Tongue (tissue), 2 donors: ENCODE data around the gene RDH14. TPM values are rescaled to one million over a fixed set of nuclear protein-coding genes. Genes with fewer than 3 reads are reported as not detected.

Source experiments
- DNase-seq: peaks from one replicate; pipeline ENCODE4 v3.0.0-alpha.2; 2015
- total RNA-seq: library from RNA; depleted of rRNA; stranded (reverse); fragments of >200 nt; gene quantifications from one replicate; pipeline ENCODE4 v1.2.3, GENCODE V29; 2014

The RDH14 gene
- total RNA-seq, 1 donor from 2014 or later: 37.8 TPM

DNA sequence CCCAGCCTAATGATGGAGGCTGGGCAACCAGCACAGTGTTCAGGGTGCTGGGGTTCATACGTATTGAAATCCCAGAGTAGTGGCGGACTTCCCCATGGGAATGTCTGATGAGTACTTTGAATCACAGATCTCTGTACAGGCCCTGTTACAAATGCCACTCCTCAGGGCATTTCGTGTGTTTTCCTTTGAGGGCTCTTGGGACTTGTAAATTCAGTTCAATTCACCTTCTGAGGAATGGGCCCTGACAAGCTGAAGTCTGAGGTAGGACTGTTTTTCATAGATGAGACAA is 288 bp upstream of the RDH14 start:
- DNase-seq: no peak

- no peak for DNase-seq
Measured at GRCh38 chr2:18559531-18560030, 872 bp downstream of the RDH14 start.

DNA sequence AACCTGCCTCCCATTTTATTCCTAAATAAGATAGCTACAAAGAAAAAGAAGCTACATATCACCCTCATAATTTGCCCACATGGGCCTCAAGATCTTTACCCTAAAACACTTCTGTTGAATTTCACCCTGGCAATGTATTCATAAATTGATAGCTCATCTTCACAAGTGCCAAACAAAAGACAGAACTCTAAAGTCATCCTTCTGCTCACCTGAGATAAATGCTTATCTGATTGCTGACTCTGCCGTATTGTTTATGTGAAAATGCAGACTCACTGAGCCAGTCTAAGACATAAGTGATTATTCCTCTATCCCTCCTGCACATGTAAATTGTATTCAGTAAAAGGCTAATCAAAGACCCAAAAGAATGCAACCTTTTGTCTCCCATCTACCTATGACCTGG is 2.0 kb downstream of the RDH14 start:
- DNase-seq: no peak

DNA sequence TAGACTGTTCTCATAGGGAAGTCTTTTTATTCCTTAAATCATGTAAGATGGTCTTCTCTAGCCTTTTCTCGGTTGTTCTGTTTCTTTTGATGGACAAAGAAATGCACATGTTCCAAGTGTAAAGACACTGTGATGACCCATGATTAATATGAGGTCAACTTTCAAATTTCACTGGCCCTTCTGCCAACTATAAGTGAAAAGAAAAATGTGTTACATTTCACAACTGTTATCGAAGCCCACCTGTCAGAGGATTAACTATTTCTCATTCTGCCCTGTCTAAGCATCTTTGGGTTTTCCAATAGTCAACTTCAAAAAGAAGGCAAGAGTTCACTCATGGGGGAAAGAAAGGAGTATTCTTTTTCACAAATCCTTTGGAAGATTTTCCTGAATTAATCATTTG is 3.3 kb downstream of the RDH14 start:
- no peak for DNase-seq

- no peak for DNase-seq
Measured at GRCh38 chr2:18552351-18553077, 7.9 kb downstream of the RDH14 start.

- DNase-seq: peak; percentile 44
Measured at GRCh38 chr2:18551623-18552022, 8.8 kb downstream of the RDH14 start.

DNA sequence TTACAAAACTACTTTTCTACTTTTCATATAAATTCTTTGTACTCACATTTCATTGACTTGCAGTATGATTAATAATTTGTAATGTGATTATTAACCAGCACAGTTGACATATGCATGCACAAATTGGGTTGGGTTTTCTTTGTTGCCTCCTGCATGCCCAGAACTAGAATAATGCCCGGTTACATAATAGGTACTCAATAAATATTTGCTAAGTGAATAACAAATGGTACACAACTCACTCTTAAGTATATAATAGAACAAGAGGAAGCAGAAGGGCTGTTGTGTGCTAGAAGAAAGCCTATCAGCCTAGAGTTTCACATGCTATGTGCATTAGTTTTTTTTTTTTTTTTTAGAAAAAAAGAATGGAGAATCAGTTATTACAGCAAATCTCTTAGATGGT is 9.3 kb downstream of the RDH14 start:
- DNase-seq: no peak

DNA sequence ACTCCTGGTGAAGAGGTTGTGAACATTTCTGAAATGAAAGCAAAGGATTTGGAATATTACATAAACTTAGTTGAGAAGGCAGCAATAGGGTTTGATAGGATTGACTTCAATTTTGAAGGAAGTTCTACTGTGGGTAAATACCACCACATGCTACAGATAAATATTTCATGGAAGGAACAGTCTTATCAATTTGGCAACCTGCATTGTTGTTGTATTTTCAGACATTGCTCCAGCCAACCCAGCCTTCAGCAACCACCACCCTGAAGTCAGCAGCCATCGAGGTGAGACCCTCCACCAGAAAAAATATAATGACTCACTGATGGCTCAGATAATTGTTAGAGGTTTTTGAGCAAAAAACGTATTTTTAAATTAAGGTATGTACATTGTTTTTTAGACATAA is 10.0 kb downstream of the RDH14 start:
- no peak for DNase-seq

GRCh38 chr2:18549083-18549482 is 11.4 kb downstream of the RDH14 start:
- DNase-seq: no peak

GRCh38 chr2:18548621-18549020 is 11.8 kb downstream of the RDH14 start:
- no peak for DNase-seq

DNA sequence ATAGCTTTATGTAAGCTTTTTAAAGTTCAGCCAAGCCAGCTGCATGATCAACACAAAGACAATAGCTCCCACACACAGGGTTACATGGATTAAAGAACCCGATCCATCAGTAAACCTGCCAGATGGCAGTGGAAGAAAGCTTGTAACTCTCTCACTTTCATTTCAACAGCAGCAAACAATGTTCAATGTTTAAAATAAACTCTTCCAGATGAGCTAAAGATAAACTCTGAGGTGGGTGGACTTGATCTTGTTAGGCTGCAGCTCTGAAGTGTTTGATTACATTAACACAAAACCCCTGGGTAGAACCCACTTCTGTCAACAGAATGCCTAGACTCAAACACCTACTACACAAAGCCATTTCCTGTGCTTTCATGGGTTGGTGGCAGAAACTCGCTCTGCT is 13.9 kb downstream of the RDH14 start:
- peak; percentile 37 for DNase-seq

- DNase-seq: no peak
Measured at GRCh38 chr2:18545384-18545783, 15.1 kb downstream of the RDH14 start.

DNA sequence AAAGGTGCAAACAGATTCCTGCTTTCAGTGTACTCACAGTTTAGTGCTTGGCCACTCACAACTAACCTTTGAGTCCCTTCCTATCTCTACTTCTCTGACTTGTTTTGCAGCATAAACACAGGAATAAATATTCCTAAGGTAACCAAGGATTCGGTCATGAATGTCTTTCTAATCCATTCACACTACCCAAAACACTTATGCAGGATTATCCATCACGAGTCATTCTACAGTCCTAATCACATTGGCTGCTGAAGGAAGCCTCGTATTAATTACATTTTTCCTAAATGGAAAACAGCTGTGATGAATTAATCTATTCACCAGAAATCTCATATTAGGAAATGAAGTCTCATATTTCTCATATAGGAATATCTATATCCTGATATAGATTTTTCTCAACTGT is 16.3 kb downstream of the RDH14 start:
- DNase-seq: no peak

DNA sequence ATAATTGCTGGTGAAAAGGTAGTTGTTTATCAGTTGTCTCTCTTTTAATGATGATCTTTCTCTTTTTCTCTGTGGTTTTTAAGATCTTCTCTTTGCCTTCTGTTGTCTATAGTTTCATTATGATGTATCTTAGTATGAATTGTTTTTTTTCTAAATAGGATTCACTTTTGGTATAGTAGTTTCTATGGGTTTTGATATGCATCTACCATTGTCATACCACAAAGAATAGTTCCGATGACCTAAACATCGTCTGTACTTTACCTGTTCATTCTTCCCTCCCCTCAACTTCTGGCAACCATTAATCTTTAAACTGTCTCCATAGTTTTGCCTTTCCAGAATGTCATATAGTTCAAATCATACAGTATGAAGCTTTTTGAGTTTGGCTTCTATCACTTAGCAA is 19.6 kb downstream of the RDH14 start:
- DNase-seq: no peak

GRCh38 chr2:18536697-18537096 is 23.8 kb downstream of the RDH14 start:
- no peak for DNase-seq

- no peak for DNase-seq
Measured at GRCh38 chr2:18536100-18536499, 24.4 kb downstream of the RDH14 start.

DNA sequence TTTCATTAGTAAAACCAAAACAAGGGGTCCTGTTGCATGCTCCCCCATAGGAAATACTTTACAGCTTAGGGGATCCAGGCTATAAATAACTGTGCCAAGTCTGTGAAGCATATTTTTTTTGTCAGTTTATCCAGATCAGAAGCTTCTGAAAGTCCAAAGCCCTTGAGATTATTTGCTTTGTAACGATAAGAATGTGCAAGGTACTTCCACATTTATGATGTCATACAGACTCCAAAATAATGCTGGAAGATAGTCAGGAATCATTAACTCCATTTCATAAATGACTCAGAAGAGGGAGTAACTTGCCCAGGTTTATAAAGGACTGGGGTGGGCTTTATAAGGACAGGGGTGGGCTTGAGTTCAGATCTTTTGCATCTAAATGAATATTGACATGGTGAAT is 29.3 kb downstream of the RDH14 start:
- no peak for DNase-seq

DNA sequence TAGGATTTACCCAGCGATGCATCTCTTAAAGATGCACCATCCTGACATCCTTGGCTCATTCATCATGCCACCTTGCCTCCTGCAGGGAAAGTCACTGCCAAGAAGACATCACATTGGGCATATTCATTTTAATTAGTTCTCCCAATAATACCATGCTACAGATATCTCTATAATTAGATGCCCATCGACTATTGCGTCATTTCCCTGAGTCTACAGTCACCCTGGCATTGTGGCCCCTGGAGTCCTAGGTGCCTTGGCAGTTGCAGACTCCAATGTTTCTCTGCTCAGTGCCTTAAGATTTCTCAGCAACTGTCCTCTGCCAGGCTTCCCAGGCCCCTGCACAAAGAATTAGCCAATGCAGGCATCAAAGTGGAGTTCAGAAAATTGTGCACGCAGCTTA is 32.6 kb downstream of the RDH14 start:
- no peak for DNase-seq

DNA sequence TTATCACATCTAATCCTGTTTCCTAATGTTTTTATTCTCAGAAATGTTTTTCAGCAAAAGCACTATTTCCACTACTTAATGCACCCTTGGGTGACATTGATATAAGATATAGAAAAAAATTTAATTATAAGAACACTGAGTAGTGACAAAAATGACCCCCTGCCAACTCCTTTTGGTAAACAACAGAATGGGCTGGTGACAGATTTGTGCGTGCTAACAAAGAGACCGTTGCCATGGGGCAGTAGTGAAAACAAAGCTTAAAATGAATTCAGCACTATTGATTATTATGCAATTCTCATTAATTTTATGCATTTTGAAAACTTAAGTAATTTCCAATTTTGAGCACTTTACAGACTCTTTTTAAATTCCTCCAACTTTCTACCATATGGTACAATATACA is 33.1 kb downstream of the RDH14 start:
- DNase-seq: no peak

DNA sequence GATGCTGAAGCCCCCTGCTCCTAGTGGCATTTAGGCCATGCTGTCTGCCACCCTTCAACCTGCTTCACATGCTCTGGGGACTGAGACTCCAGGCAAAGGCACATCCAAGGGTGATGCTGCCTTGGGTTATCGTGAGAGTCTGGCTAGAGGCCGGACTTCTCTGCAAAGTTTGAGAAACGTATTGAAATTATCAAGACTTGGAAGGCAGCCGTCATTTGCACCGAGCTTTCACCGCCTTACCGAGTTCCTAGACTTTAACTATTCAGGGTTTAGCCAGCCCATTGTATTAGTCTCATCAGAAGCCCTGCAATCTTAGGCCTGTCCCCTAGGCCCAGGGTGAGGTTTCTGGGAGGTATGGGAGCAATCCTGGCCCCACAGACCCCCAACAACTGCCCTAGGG is 34.0 kb downstream of the RDH14 start:
- no peak for DNase-seq

- DNase-seq: no peak
Measured at GRCh38 chr2:18525852-18526251, 34.6 kb downstream of the RDH14 start.

DNA sequence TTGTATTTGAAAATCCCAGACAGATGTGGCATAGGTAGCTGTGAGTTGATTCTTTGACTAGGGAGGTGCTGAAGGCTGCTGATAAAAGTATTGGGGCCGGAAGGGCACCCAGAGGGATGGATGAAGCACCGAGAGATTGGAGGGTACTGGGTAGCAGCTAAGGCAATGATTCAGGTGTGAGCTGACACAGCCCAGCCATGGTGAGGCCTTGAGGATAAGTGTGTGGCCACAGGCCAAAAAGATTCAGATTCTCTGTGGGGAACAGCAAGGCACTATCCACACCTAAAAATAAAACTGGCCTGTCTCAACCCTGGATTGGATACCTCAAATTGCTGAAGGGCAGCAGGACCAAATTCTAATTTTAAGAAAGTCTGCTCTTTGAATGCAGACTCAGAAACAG is 35.2 kb downstream of the RDH14 start:
- DNase-seq: no peak

GRCh38 chr2:18522484-18523146 is 37.8 kb downstream of the RDH14 start:
- DNase-seq: no peak
